Suprapubic skin (tissue), 4 donors: ENCODE results near the gene ST6GALNAC6. TPM values are rescaled to one million over a fixed set of nuclear protein-coding genes. Genes with fewer than 3 reads are reported as not detected.

Experiments
- DNase-seq, 2 donors: peaks; one replicate each; pipeline ENCODE4 v3.0.0-alpha.2; 2019; ENCODE audit warnings: low spot score in 2 of 2
- H3K27ac ChIP-seq: fragments of 200-600 bp; sonication (generic); one replicate; pipeline ENCODE4 v1.5.1; 2019
- H3K27me3 ChIP-seq: fragments of 200-600 bp; sonication (generic); one replicate; pipeline ENCODE4 v1.5.1; 2019
- H3K36me3 ChIP-seq: fragments of 200-600 bp; sonication (generic); one replicate; pipeline ENCODE4 v1.5.1; 2019
- H3K4me1 ChIP-seq: fragments of 200-600 bp; sonication (generic); one replicate; pipeline ENCODE4 v1.5.1; 2019
- H3K4me3 ChIP-seq: fragments of 200-600 bp; sonication (generic); one replicate; pipeline ENCODE4 v1.5.1; 2019; ENCODE audit warnings: mild to moderate bottlenecking
- H3K9me3 ChIP-seq: fragments of 200-600 bp; sonication (generic); one replicate; pipeline ENCODE4 v1.5.1; 2019
- EP300 ChIP-seq: sonication (generic); formaldehyde crosslinking; IDR thresholded peaks from one replicate; pipeline ENCODE4 v1.6.1; 2017; ENCODE audit warnings: antibody characterized with exemption
- POLR2A ChIP-seq, 2 donors: fragments of 450-650 bp; IDR thresholded peaks; one replicate each; pipeline ENCODE4 v1.6.1; 2017; ENCODE audit warnings: antibody characterized with exemption in 2 of 2, mild to moderate bottlenecking in 2 of 2, moderate library complexity in 2 of 2
- POLR2AphosphoS5 ChIP-seq, 3 donors: sonication (generic); formaldehyde crosslinking; IDR thresholded peaks; one replicate each; pipeline ENCODE4 v1.6.1; 2017; ENCODE audit warnings: antibody characterized with exemption in 3 of 3
- WGBS: methylation state at CpG from one replicate; pipeline ENCODE4 v1.1.5; 2018; 5-methylcytosine and 5-hydroxymethylcytosine counted together
- total RNA-seq, 4 donors: library from RNA; depleted of rRNA; stranded (reverse); fragments of >200 nt; gene quantifications; one replicate each; pipeline ENCODE4 v1.1.0, GENCODE V29; 2016
- TF ChIP-seq, protein P1 (sequence below), 2 donors: fragments of 200-600 bp in 1 of 2; fragments of 450-650 bp in 1 of 2; sonication (generic) in 1 of 2; IDR thresholded peaks; one replicate each; pipeline ENCODE4 v1.5.1; 2016 to 2019; ENCODE audit warnings: antibody characterized with exemption in 2 of 2, mild to moderate bottlenecking in 1 of 2, moderate library complexity in 1 of 2

ST6GALNAC6 gene
- total RNA-seq, 4 donors from 2014 or later: 41.6 to 50.5 (median 47.0) TPM

DNA sequence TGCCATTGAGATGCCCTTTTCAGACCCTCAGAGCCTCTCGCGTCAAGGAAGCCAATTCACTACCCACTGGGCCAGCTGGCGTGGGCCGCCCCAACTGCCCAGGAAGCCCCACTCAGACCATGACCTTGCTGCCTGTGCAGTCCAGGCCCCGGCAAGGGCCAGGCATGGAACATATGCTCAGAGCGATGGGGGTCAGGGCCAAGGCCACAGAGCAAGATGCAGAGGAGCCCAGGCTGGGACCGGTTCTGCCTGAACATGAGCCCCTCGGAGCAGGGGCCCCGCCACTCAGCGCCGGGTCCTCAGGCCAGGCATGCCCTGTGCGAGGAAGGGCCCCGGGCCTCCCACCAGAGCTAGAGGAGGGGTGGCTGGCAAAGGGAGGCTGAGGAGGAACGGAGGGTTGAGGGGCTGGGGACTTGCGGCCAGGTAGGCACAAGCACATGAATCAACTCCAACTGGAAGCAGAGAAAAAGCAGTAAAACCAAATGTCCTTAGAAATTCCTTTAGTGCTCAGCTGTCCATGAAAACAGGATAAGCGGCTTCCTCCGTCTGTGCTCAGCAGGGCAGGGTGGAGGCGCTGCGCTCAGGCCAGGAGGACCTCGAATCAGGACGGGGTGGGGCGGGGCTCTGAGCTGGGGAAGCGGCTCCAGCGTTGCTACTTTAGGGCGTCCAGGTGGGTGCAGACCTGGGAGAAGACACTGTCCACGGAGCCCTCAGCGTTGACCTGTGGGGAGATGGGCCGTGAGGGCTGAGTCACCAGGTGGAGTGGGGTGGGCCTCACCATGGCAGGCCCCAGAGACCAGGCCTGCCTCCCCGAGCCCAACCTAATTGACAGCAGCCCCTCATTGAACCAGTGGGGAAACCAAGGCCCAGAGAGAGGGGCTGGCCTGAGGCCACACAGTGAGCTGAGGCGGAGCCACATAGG is 31.8 kb downstream of the ST6GALNAC6 start:
- Histone ChIP-seq H3K4me3 (no peak overlapping the region), H3K27me3 (no peaks in the 10 kb centered on the region), H3K27ac (no peak overlapping the region), H3K36me3 (peaks cover 23% of the 10 kb centered on the region), H3K4me1 (no peaks in the 10 kb centered on the region), H3K9me3 (no peaks in the 10 kb centered on the region)
- no peak for TF ChIP-seq POLR2AphosphoS5 (IDR thresholded peaks at IDR 0.05)
- TF ChIP-seq, protein P1, sequence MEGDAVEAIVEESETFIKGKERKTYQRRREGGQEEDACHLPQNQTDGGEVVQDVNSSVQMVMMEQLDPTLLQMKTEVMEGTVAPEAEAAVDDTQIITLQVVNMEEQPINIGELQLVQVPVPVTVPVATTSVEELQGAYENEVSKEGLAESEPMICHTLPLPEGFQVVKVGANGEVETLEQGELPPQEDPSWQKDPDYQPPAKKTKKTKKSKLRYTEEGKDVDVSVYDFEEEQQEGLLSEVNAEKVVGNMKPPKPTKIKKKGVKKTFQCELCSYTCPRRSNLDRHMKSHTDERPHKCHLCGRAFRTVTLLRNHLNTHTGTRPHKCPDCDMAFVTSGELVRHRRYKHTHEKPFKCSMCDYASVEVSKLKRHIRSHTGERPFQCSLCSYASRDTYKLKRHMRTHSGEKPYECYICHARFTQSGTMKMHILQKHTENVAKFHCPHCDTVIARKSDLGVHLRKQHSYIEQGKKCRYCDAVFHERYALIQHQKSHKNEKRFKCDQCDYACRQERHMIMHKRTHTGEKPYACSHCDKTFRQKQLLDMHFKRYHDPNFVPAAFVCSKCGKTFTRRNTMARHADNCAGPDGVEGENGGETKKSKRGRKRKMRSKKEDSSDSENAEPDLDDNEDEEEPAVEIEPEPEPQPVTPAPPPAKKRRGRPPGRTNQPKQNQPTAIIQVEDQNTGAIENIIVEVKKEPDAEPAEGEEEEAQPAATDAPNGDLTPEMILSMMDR (IDR thresholded peaks at IDR 0.05): no peak
- no peak for TF ChIP-seq POLR2A (IDR thresholded peaks at IDR 0.05)
- TF ChIP-seq EP300: no peak
- peak in 1 of 2 donors; percentile 57 for DNase-seq
- WGBS: 77% methylated on average over 23 of the region's 30 CpGs

GRCh38 chr9:127866535-127866934 is 32.9 kb downstream of the ST6GALNAC6 start:
- no peaks in the 10 kb centered on the region for H3K27me3 ChIP-seq
- H3K9me3 ChIP-seq: no peaks in the 10 kb centered on the region
- H3K36me3 ChIP-seq: peaks cover 22% of the 10 kb centered on the region
- TF ChIP-seq EP300: no peak
- TF ChIP-seq, protein P1 (IDR thresholded peaks at IDR 0.05): no peak
- no peak for TF ChIP-seq POLR2AphosphoS5 (IDR thresholded peaks at IDR 0.05)
- no peak for TF ChIP-seq POLR2A (IDR thresholded peaks at IDR 0.05)
- H3K4me3 ChIP-seq: no peak overlapping the region
- H3K27ac ChIP-seq: no peak overlapping the region
- DNase-seq: no peak
- 93% methylated on average over 13 of the region's 13 CpGs for WGBS
- H3K4me1 ChIP-seq: peaks cover 11% of the 10 kb centered on the region

DNA sequence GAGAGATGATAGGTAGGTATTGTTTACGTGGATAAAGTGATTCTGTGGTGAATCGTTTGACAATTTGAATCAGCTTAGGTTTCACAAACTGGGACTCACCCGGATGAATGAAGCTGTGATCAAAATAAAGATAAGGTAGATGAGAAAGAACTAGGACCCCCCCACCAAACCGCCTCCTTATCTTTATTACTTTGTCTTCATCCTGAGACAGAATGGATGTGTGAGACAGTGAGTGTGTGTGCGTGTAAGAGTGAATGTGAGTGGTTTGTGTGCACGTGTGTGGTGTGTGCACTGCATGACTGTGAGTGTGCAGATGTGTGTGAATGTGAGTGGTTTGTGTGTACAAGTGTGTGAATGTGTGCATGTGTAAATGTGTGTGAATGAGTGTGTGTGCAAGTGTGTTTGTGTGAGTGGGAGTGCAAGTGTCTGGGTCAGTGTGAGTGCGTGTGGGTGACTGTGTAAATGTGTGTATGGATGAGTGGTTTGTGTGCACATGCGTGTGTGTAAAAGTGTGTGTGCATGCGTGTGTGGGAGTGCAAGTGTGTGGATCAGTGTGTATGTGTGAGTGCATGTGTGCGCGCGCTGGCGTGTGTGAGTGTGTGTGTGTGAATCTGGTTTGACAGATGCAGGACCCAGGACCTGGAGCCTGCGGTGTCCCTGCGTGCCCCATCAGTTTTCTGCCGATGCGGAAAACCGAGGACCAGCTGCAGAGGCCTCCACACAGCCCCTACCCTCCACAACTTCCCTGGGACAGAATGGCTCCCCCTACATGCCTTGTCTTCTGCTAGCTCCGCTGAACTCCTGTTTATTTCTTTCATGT is 33.5 kb downstream of the ST6GALNAC6 start:
- WGBS: 73% methylated on average over 19 of the region's 19 CpGs
- H3K27ac ChIP-seq: no peak overlapping the region
- H3K27me3 ChIP-seq: no peaks in the 10 kb centered on the region

GRCh38 chr9:127863191-127863621 is 36.2 kb downstream of the ST6GALNAC6 start:
- 85% methylated on average over 13 of the region's 13 CpGs for WGBS
- Histone ChIP-seq H3K36me3 (peaks cover 10% of the 10 kb centered on the region), H3K4me1 (peaks cover 21% of the 10 kb centered on the region), H3K27ac (no peak overlapping the region), H3K9me3 (no peaks in the 10 kb centered on the region), H3K27me3 (no peaks in the 10 kb centered on the region), H3K4me3 (no peak overlapping the region)
- DNase-seq: no peak
- TF ChIP-seq POLR2A (IDR thresholded peaks at IDR 0.05) (no peak), EP300 (no peak)
- TF ChIP-seq, protein P1 (IDR thresholded peaks at IDR 0.05): no peak

More for the DNA sequence above, 33.5 kb downstream of the ST6GALNAC6 start:
- peaks cover 18% of the 10 kb centered on the region for H3K36me3 ChIP-seq
- TF ChIP-seq EP300 (no peak), POLR2A (IDR thresholded peaks at IDR 0.05) (no peak), POLR2AphosphoS5 (IDR thresholded peaks at IDR 0.05) (no peak)
- TF ChIP-seq, protein P1 (IDR thresholded peaks at IDR 0.05): no peak
- no peaks in the 10 kb centered on the region for H3K9me3 ChIP-seq
- H3K4me3 ChIP-seq: no peak overlapping the region
- no peak for DNase-seq
- peaks cover 16% of the 10 kb centered on the region for H3K4me1 ChIP-seq
